Ovary (tissue), 9 donors: ENCODE data around the gene UBE2H. TPM values are rescaled to one million over a fixed set of nuclear protein-coding genes. Genes with fewer than 3 reads are reported as not detected.
A peak's percentile ranks its signal among the peaks of the same experiment; 100 is the strongest.

Experiments
- DNase-seq, 5 donors: peaks; one replicate each; pipeline ENCODE4 v3.0.0-alpha.2; 2019 to 2020
- H3K27ac ChIP-seq, 2 donors: fragments of 200-600 bp; one replicate each; pipeline versions ENCODE4 v1.5.1 to v1.8.0; 2019 to 2022
- H3K27me3 ChIP-seq: fragments of 200-600 bp; one replicate; pipeline ENCODE4 v1.8.0; 2022
- H3K36me3 ChIP-seq: fragments of 200-600 bp; sonication (generic); one replicate; pipeline ENCODE4 v1.5.1; 2019
- H3K4me1 ChIP-seq: one replicate; pipeline ENCODE4 v1.8.1; 2013; ENCODE audit warnings: mild to moderate bottlenecking, moderate library complexity; ENCODE audit not compliant: insufficient read depth
- H3K4me3 ChIP-seq: fragments of 200-600 bp; sonication (generic); one replicate; pipeline ENCODE4 v1.5.1; 2017
- H3K9me3 ChIP-seq, 2 donors: fragments of 200-600 bp in 1 of 2; sonication (generic) in 1 of 2; one replicate each; pipeline versions ENCODE4 v1.5.1 to v1.8.1; 2013 to 2019; ENCODE audit warnings: mild to moderate bottlenecking in 1 of 2, moderate library complexity in 1 of 2
- CTCF ChIP-seq, 3 donors: fragments of 450-650 bp in 2 of 3; fragments of 200-600 bp in 1 of 3; IDR thresholded peaks; one replicate each; pipeline versions ENCODE4 v1.5.1 to v1.8.0; 2016 to 2022; ENCODE audit warnings: antibody characterized with exemption in 3 of 3, mild to moderate bottlenecking in 1 of 3
- EP300 ChIP-seq: sonication (generic); formaldehyde crosslinking; IDR thresholded peaks from one replicate; pipeline ENCODE4 v1.6.1; 2017; ENCODE audit warnings: antibody characterized with exemption
- POLR2A ChIP-seq: fragments of 450-650 bp; IDR thresholded peaks from one replicate; pipeline ENCODE4 v1.6.1; 2017; ENCODE audit warnings: antibody characterized with exemption, mild to moderate bottlenecking, moderate library complexity
- WGBS, 3 donors: extraction: QIAGEN DNeasy Blood & Tissue Kit in 1 of 3; methylation state at CpG; one replicate each; pipeline versions ENCODE4 v1.1.5 to v1.1.7; 2013 to 2017; 5-methylcytosine and 5-hydroxymethylcytosine counted together
- intact Hi-C, 4 donors: fragments of 100-400 bp; cut with DNase I; formaldehyde crosslinking; loops; one replicate each; pipeline versions ENCODE4 v1.11.0 to v1.15.1; 2022 to 2023
- polyA plus RNA-seq, 2 donors: library from polyadenylated mRNA; stranded (reverse); fragments of 200-250 nt in 1 of 2; fragments of 350-450 nt in 1 of 2; fragmentation: Illumina TruSeq in 1 of 2; extraction: RNeasy Lipid Tissue Mini Kit (QIAGEN cat#74804) in 1 of 2; gene quantifications; one replicate each; pipeline ENCODE4 v1.2.3, GENCODE V29; 2013 to 2014
- total RNA-seq, 7 donors: library from RNA; depleted of rRNA in 2 of 7; stranded (reverse); fragments of >200 nt in 2 of 7; fragmentation: NEBNext Ultra II Directional in 3 of 7; extraction: Animal tissue kit (Norgen Biotek cat#: 25700) in 3 of 7; gene quantifications; one replicate each; pipeline versions ENCODE4 v1.1.0 to v1.2.4, GENCODE V29; 2016 to 2023
- donor health status: DM: no; HTN: no; CAD: no; lungs with moderate emphysema.
- donor health status: DM: no; HTN: no; CAD: no.
- donor health status: Bipolar disorder and iron deficiency.
- donor health status: DM: yes; HTN: yes; CAD: no.
- donor health status: DM: no; HTN: no; CAD: no.
- donor health status: DM: yes; HTN: yes; CAD: no.

UBE2H gene
- total and polyA plus RNA-seq, 9 donors = 38.1 to 149 (median 64.7) TPM

GRCh38 chr7:129959471-129960203 is 6.9 kb upstream of the UBE2H start:
- TF ChIP-seq POLR2A = no peak
- TF ChIP-seq CTCF (IDR thresholded peaks at IDR 0.05) = no peak
- no peak for TF ChIP-seq EP300
- H3K9me3 ChIP-seq = no peaks in the 10 kb centered on the region
- no peaks in the 10 kb centered on the region for H3K27me3 ChIP-seq
- peaks cover 7% of the 10 kb centered on the region for H3K4me1 ChIP-seq
- H3K27ac ChIP-seq = no peak overlapping the region
- no peak for DNase-seq
- no peaks in the 10 kb centered on the region for H3K36me3 ChIP-seq
- 89 to 95% (median 93%) methylated on average over 12 of the region's 12 CpGs for WGBS, 3 donors
- H3K4me3 ChIP-seq = no peak overlapping the region
- intact Hi-C loops = no loop called here

DNA sequence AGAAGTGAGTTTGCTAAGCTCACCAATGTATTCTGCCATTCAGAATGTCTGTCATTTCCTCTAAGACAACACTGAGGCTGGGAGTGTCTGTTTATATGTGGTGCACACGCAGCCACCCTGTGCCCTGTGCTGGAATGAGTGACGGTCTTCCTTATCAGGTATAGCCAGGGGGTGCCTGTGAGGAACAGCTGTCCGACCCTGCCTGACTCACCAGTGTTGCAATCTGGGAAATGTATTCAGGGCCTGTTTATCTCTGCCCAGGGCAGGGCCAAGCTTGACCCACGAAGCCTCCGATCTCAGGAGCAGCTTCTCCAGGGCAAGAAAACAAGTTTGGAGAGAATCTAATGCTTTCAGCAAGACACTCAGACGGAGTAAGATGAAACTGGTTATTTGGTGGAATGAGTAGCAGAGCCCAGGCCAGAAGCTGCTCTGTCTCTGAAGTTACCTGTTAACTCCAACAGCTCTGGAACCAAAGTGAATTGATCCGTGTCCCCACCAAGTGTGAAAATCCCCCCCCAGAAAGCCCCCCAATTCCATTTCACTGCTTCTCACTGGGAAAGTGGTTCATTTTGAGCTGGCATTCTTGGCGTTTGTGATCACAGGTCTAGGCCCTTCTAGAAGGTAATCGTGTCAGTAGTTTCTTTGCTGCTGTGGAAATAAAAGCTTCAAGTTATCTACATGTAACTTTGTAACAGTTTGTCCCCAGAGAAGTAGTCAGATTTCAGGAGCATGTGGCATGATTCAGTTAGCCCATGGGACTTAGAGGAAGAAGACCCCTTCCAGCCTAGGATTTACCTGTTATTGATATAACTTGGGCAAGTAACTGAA is 6.1 kb upstream of the UBE2H start:
- no peak overlapping the region for H3K4me3 ChIP-seq
- no peaks in the 10 kb centered on the region for H3K36me3 ChIP-seq
- peaks cover 7% of the 10 kb centered on the region for H3K4me1 ChIP-seq
- no peak overlapping the region for H3K27ac ChIP-seq
- H3K27me3 ChIP-seq = no peaks in the 10 kb centered on the region
- intact Hi-C loops = no loop called here
- H3K9me3 ChIP-seq = no peaks in the 10 kb centered on the region
- 39 to 54% (median 40%) methylated on average over 9 of the region's 9 CpGs for WGBS, 3 donors
- DNase-seq = peak in 2 of 5 donors; percentile 25 to 40
- TF ChIP-seq EP300 = no peak
- no peak for TF ChIP-seq POLR2A
- TF ChIP-seq CTCF (IDR thresholded peaks at IDR 0.05) = no peak

- intact Hi-C loops = no loop called here
Measured at GRCh38 chr7:129955993-129956543, 3.3 kb upstream of the UBE2H start.

More at GRCh38 chr7:129955993-129956543, 3.3 kb upstream of the UBE2H start:
- no peak overlapping the region for H3K4me3 ChIP-seq
- peaks cover 7% of the 10 kb centered on the region for H3K4me1 ChIP-seq
- H3K9me3 ChIP-seq = no peaks in the 10 kb centered on the region
- H3K27me3 ChIP-seq = no peaks in the 10 kb centered on the region
- no peaks in the 10 kb centered on the region for H3K36me3 ChIP-seq
- DNase-seq = no peak
- WGBS, 3 donors = 82 to 84% (median 84%) methylated on average over 8 of the region's 8 CpGs
- no peak overlapping the region for H3K27ac ChIP-seq
- TF ChIP-seq EP300 = no peak
- TF ChIP-seq CTCF (IDR thresholded peaks at IDR 0.05) = no peak
- TF ChIP-seq POLR2A = no peak
